ENCODE data around the gene URB1.
"Not testable (repeated sequence)": the region's sequence is repeated elsewhere in the genome, so short reads cannot be mapped to it uniquely, and the experiment has no call there.

Gene URB1

GRCh38 chr21:32412162-32413014, 19.6 kb upstream of the URB1 start, which contains the start of gene EVA1C:
EVA1C (plus strand) TSS chr21:32412706; CDS start chr21:32412854, 148 bp downstream.
- peak; percentile 52 for DNase-seq

- no peak for DNase-seq
Observed at GRCh38 chr21:32411350-32412161, 18.7 kb upstream of the URB1 start.

- no peak for DNase-seq
Observed at GRCh38 chr21:32410916-32411315, 18.1 kb upstream of the URB1 start.

- no peak for DNase-seq
Observed at GRCh38 chr21:32410291-32410690, 17.5 kb upstream of the URB1 start.

GRCh38 chr21:32406405-32406804, 13.6 kb upstream of the URB1 start:
- no peak for DNase-seq

GRCh38 chr21:32403201-32403777, 10.5 kb upstream of the URB1 start:
- peak; percentile 85 for DNase-seq

GRCh38 chr21:32393677-32394001, 827 bp upstream of the URB1 start:
- no peak for DNase-seq

GRCh38 chr21:32392299-32392879, 423 bp downstream of the URB1 start:
- DNase-seq: peak; percentile 23

GRCh38 chr21:32391755-32392154, 1.1 kb downstream of the URB1 start:
- DNase-seq: no peak

GRCh38 chr21:32390537-32391224, 2.1 kb downstream of the URB1 start:
- DNase-seq: not testable (repeated sequence)

- DNase-seq: no peak
Observed at GRCh38 chr21:32389337-32390015, 3.3 kb downstream of the URB1 start.

- no peak for DNase-seq
Observed at GRCh38 chr21:32388306-32388705, 4.5 kb downstream of the URB1 start.

GRCh38 chr21:32387151-32387550, 5.7 kb downstream of the URB1 start:
- DNase-seq: no peak

- DNase-seq: no peak
Observed at GRCh38 chr21:32386195-32386870, 6.5 kb downstream of the URB1 start.

- no peak for DNase-seq
Observed at GRCh38 chr21:32383812-32384211, 9.0 kb downstream of the URB1 start.

- no peak for DNase-seq
Observed at GRCh38 chr21:32382108-32382644, 10.6 kb downstream of the URB1 start.

- DNase-seq: no peak
Observed at GRCh38 chr21:32381571-32381970, 11.2 kb downstream of the URB1 start.

- no peak for DNase-seq
Observed at GRCh38 chr21:32380940-32381339, 11.9 kb downstream of the URB1 start.

- DNase-seq: no peak
Observed at GRCh38 chr21:32378956-32379355, 13.9 kb downstream of the URB1 start.

GRCh38 chr21:32377991-32378390, 14.8 kb downstream of the URB1 start:
- DNase-seq: no peak

- no peak for DNase-seq
Observed at GRCh38 chr21:32377506-32377905, 15.3 kb downstream of the URB1 start.

Data from RPMI8226 (cell line).